ENCODE results near the gene HPGDS. TPM values are rescaled to one million over a fixed set of nuclear protein-coding genes. Genes with fewer than 3 reads are reported as not detected.

The HPGDS gene
- total and polyA plus RNA-seq, 2 experiments from 2014 or later = not detected

- TF ChIP-seq EZH2phosphoT487 (IDR thresholded peaks at IDR 0.05; ENCODE audit: insufficient read depth, low read depth) (no peak), EZH2 (IDR thresholded peaks at IDR 0.05; ENCODE audit: insufficient read depth, poor library complexity, severe bottlenecking) (no peak)
- H3K36me3 ChIP-seq (ENCODE audit: low read depth) = no peaks in the 10 kb centered on the region
- no peak overlapping the region for H3K4me2 ChIP-seq (ENCODE audit: unreplicated experiment)
- no peaks in the 10 kb centered on the region for H3F3A ChIP-seq (ENCODE audit: insufficient read depth)
- DNase-seq = no peak
- H2AFZ ChIP-seq = no peak overlapping the region
- H3K27ac ChIP-seq = no peak overlapping the region
- WGBS, 2 experiments (ENCODE audit: low coverage in 1 of 2, low lambda C conversion rate in 2 of 2, missing lambda C conversion rate in 2 of 2) = 33 to 41% methylated on average over 1 of the region's 1 CpG
- H3K79me2 ChIP-seq (ENCODE audit: insufficient read depth) = no peaks in the 10 kb centered on the region
- H3K4me1 ChIP-seq (ENCODE audit: insufficient read depth) = no peaks in the 10 kb centered on the region
- H3K9me3 ChIP-seq (ENCODE audit: low read depth) = no peaks in the 10 kb centered on the region
- no peaks in the 10 kb centered on the region for H4K20me1 ChIP-seq (ENCODE audit: insufficient read depth)
- no peak overlapping the region for H3K4me3 ChIP-seq
- in situ Hi-C loops (cut with MboI) = no loop called here
- peaks cover 18% of the 10 kb centered on the region; the same call in 1 of the 2 replicates for H3K27me3 ChIP-seq (replicated peaks; ENCODE audit: insufficient read depth)
- H3K9me2 ChIP-seq (ENCODE audit: insufficient read depth) = no peaks in the 10 kb centered on the region
- H3K9ac ChIP-seq = no peak overlapping the region
Measured at GRCh38 chr4:94368459-94368858, 25.8 kb upstream of the HPGDS start.

GRCh38 chr4:94365304-94365703, 22.7 kb upstream of the HPGDS start:
- TF ChIP-seq EZH2 (IDR thresholded peaks at IDR 0.05; ENCODE audit: insufficient read depth, poor library complexity, severe bottlenecking) (no peak), EZH2phosphoT487 (IDR thresholded peaks at IDR 0.05; ENCODE audit: insufficient read depth, low read depth) (no peak)
- Histone ChIP-seq H2AFZ (no peak overlapping the region), H3K4me1 (ENCODE audit: insufficient read depth) (no peaks in the 10 kb centered on the region), H4K20me1 (ENCODE audit: insufficient read depth) (no peaks in the 10 kb centered on the region), H3K4me3 (no peak overlapping the region), H3K27ac (no peak overlapping the region), H3K9ac (no peak overlapping the region), H3K79me2 (ENCODE audit: insufficient read depth) (no peaks in the 10 kb centered on the region), H3K4me2 (ENCODE audit: unreplicated experiment) (no peak overlapping the region), H3K27me3 (replicated peaks; ENCODE audit: insufficient read depth) (no peaks in the 10 kb centered on the region; the same call in 1 of the 2 replicates), H3K9me2 (ENCODE audit: insufficient read depth) (no peaks in the 10 kb centered on the region), H3K9me3 (ENCODE audit: low read depth) (no peaks in the 10 kb centered on the region), H3K36me3 (ENCODE audit: low read depth) (no peaks in the 10 kb centered on the region), H3F3A (ENCODE audit: insufficient read depth) (no peaks in the 10 kb centered on the region)
- DNase-seq = no peak
- in situ Hi-C loops (cut with MboI) = no loop called here
- WGBS, 2 experiments (ENCODE audit: low coverage in 1 of 2, low lambda C conversion rate in 2 of 2, missing lambda C conversion rate in 2 of 2) = 50 to 70% methylated on average over 1 of the region's 1 CpG

GRCh38 chr4:94364527-94364926, 21.9 kb upstream of the HPGDS start:
- Histone ChIP-seq H3K4me3 (no peak overlapping the region), H3K9me2 (ENCODE audit: insufficient read depth) (no peaks in the 10 kb centered on the region), H3F3A (ENCODE audit: insufficient read depth) (no peaks in the 10 kb centered on the region), H4K20me1 (ENCODE audit: insufficient read depth) (no peaks in the 10 kb centered on the region), H3K36me3 (ENCODE audit: low read depth) (no peaks in the 10 kb centered on the region), H3K4me1 (ENCODE audit: insufficient read depth) (no peaks in the 10 kb centered on the region), H3K79me2 (ENCODE audit: insufficient read depth) (no peaks in the 10 kb centered on the region), H2AFZ (no peak overlapping the region), H3K27ac (no peak overlapping the region), H3K9ac (no peak overlapping the region), H3K4me2 (ENCODE audit: unreplicated experiment) (no peak overlapping the region), H3K9me3 (ENCODE audit: low read depth) (no peaks in the 10 kb centered on the region), H3K27me3 (replicated peaks; ENCODE audit: insufficient read depth) (no peaks in the 10 kb centered on the region; the same call in 1 of the 2 replicates)
- in situ Hi-C loops (cut with MboI) = no loop called here
- DNase-seq = no peak
- TF ChIP-seq EZH2phosphoT487 (IDR thresholded peaks at IDR 0.05; ENCODE audit: insufficient read depth, low read depth) (no peak), EZH2 (IDR thresholded peaks at IDR 0.05; ENCODE audit: insufficient read depth, poor library complexity, severe bottlenecking) (no peak)
- WGBS, 2 experiments (ENCODE audit: low coverage in 1 of 2, low lambda C conversion rate in 2 of 2, missing lambda C conversion rate in 2 of 2) = 55 to 62% methylated on average over 4 of the region's 4 CpGs

- H4K20me1 ChIP-seq (ENCODE audit: insufficient read depth) = no peaks in the 10 kb centered on the region
- no peaks in the 10 kb centered on the region for H3K9me3 ChIP-seq (ENCODE audit: low read depth)
- in situ Hi-C loops (cut with MboI) = no loop called here
- H3K4me3 ChIP-seq = no peak overlapping the region
- no peaks in the 10 kb centered on the region for H3K36me3 ChIP-seq (ENCODE audit: low read depth)
- no peak overlapping the region for H3K9ac ChIP-seq
- DNase-seq = no peak
- no peak overlapping the region for H3K4me2 ChIP-seq (ENCODE audit: unreplicated experiment)
- no peak overlapping the region for H3K27ac ChIP-seq
- no peaks in the 10 kb centered on the region for H3F3A ChIP-seq (ENCODE audit: insufficient read depth)
- no peaks in the 10 kb centered on the region for H3K9me2 ChIP-seq (ENCODE audit: insufficient read depth)
- whole genome bisulfite sequencing, 2 experiments (ENCODE audit: low coverage in 1 of 2, low lambda C conversion rate in 2 of 2, missing lambda C conversion rate in 2 of 2) = 66 to 69% methylated on average over 4 of the region's 4 CpGs
- TF ChIP-seq EZH2 (IDR thresholded peaks at IDR 0.05; ENCODE audit: insufficient read depth, poor library complexity, severe bottlenecking) (no peak), EZH2phosphoT487 (IDR thresholded peaks at IDR 0.05; ENCODE audit: insufficient read depth, low read depth) (no peak)
- no peaks in the 10 kb centered on the region for H3K79me2 ChIP-seq (ENCODE audit: insufficient read depth)
- no peak overlapping the region for H2AFZ ChIP-seq
- no peaks in the 10 kb centered on the region for H3K4me1 ChIP-seq (ENCODE audit: insufficient read depth)
- no peaks in the 10 kb centered on the region; the same call in 1 of the 2 replicates for H3K27me3 ChIP-seq (replicated peaks; ENCODE audit: insufficient read depth)
Measured at GRCh38 chr4:94363136-94363655, 20.6 kb upstream of the HPGDS start.

All from GM23248 (cell line).